H9 (cell line): ENCODE data around the gene ERICH6. TPM values are rescaled to one million over a fixed set of nuclear protein-coding genes. Genes with fewer than 3 reads are reported as not detected.

ENCODE experiments used
- DNase-seq: peaks from one replicate; pipeline ENCODE4 v3.0.0-alpha.2; 2017
- H2AFZ ChIP-seq: one replicate; pipeline ENCODE4 v1.6.1; 2013; ENCODE audit warnings: mild to moderate bottlenecking, low read length, control low read depth, moderate library complexity
- H2AK5ac ChIP-seq: 2 replicates; pipeline ENCODE4 v1.6.1; 2013; ENCODE audit warnings: low read length, control low read depth, mixed read lengths; ENCODE audit not compliant: insufficient read length
- H2BK120ac ChIP-seq: one replicate; pipeline ENCODE4 v1.6.1; 2013; ENCODE audit warnings: low read depth, mild to moderate bottlenecking, low read length, control low read depth, inconsistent platforms; ENCODE audit not compliant: poor library complexity, severe bottlenecking
- H2BK12ac ChIP-seq: 2 replicates; pipeline ENCODE4 v1.6.1; 2013; ENCODE audit warnings: low read length, control low read depth, mixed read lengths, low read depth; ENCODE audit not compliant: insufficient read length
- H2BK15ac ChIP-seq: 2 replicates; pipeline ENCODE4 v1.6.1; 2013; ENCODE audit warnings: low read depth, low read length, control low read depth
- H2BK20ac ChIP-seq: one replicate; pipeline ENCODE4 v1.6.1; 2013; ENCODE audit warnings: low read depth, mild to moderate bottlenecking, low read length, control low read depth, inconsistent platforms; ENCODE audit not compliant: poor library complexity, severe bottlenecking
- H2BK5ac ChIP-seq: 2 replicates; pipeline ENCODE4 v1.6.1; 2013; ENCODE audit warnings: low read length, control low read depth, mixed read lengths; ENCODE audit not compliant: insufficient read length
- H3K14ac ChIP-seq: 2 replicates; pipeline ENCODE4 v1.6.1; 2013; ENCODE audit warnings: low read length, control low read depth; ENCODE audit not compliant: insufficient read depth
- H3K18ac ChIP-seq: 2 replicates; pipeline ENCODE4 v1.6.1; 2013; ENCODE audit warnings: low read depth, mild to moderate bottlenecking, mixed read lengths, low read length, control low read depth; ENCODE audit not compliant: insufficient read length
- H3K23ac ChIP-seq: 2 replicates; pipeline ENCODE4 v1.6.1; 2013; ENCODE audit warnings: low read length, control low read depth, mixed read lengths, low read depth; ENCODE audit not compliant: insufficient read length
- H3K23me2 ChIP-seq: 2 replicates; pipeline ENCODE4 v1.6.1; 2013; ENCODE audit warnings: low read depth, mild to moderate bottlenecking, mixed read lengths, low read length, control low read depth; ENCODE audit not compliant: insufficient read length, poor library complexity, severe bottlenecking
- H3K27ac ChIP-seq: 2 replicates; pipeline ENCODE4 v1.5.1; 2013; ENCODE audit warnings: low read length, control low read depth, mixed read lengths, low read depth; ENCODE audit not compliant: insufficient read length
- H3K27me3 ChIP-seq: 2 replicates; pipeline ENCODE4 v1.6.1; 2013; ENCODE audit warnings: low read length, control low read depth, inconsistent platforms; ENCODE audit not compliant: insufficient read depth
- H3K4ac ChIP-seq: 2 replicates; pipeline ENCODE4 v1.6.1; 2013; ENCODE audit warnings: low read depth, mild to moderate bottlenecking, control low read depth, inconsistent platforms, low read length, moderate library complexity
- H3K4me1 ChIP-seq: 2 replicates; pipeline ENCODE4 v1.6.1; 2013; ENCODE audit warnings: low read length, control low read depth, inconsistent platforms; ENCODE audit not compliant: insufficient read depth
- H3K4me2 ChIP-seq: 2 replicates; pipeline ENCODE4 v1.6.1; 2013; ENCODE audit warnings: low read length, control low read depth, mixed read lengths; ENCODE audit not compliant: insufficient read length, insufficient read depth
- H3K56ac ChIP-seq: 2 replicates; pipeline ENCODE4 v1.6.1; 2013; ENCODE audit warnings: low read depth, mild to moderate bottlenecking, mixed read lengths, low read length, control low read depth; ENCODE audit not compliant: insufficient read length
- H3K79me1 ChIP-seq: 2 replicates; pipeline ENCODE4 v1.6.1; 2013; ENCODE audit warnings: low read depth, mild to moderate bottlenecking, moderate library complexity, low read length, control low read depth, inconsistent platforms; ENCODE audit not compliant: insufficient read depth, poor library complexity, severe bottlenecking
- H3K79me2 ChIP-seq: 2 replicates; pipeline ENCODE4 v1.6.1; 2013; ENCODE audit warnings: low read length, control low read depth, inconsistent platforms; ENCODE audit not compliant: insufficient read depth
- H3K9ac ChIP-seq: 2 replicates; pipeline ENCODE4 v1.6.1; 2013; ENCODE audit warnings: low read length, control low read depth, mixed read lengths; ENCODE audit not compliant: insufficient read length; ENCODE audit errors: extremely low read depth
- H3K9me3 ChIP-seq: one replicate; pipeline ENCODE4 v1.6.1; 2013; ENCODE audit warnings: low read depth, low read length, inconsistent platforms; ENCODE audit not compliant: control insufficient read depth
- H3T11ph ChIP-seq: one replicate; pipeline ENCODE4 v1.6.1; 2013; ENCODE audit warnings: mild to moderate bottlenecking, low read length, control low read depth, inconsistent platforms
- H4K20me1 ChIP-seq: one replicate; pipeline ENCODE4 v1.6.1; 2013; ENCODE audit not compliant: control insufficient read depth, insufficient read length, insufficient read depth
- H4K5ac ChIP-seq: 2 replicates; pipeline ENCODE4 v1.6.1; 2013; ENCODE audit warnings: low read depth, mild to moderate bottlenecking, mixed read lengths, low read length, control low read depth; ENCODE audit not compliant: insufficient read length
- H4K8ac ChIP-seq: replicated peaks from 2 replicates; pipeline ENCODE4 v1.6.1; 2013; ENCODE audit warnings: low read length, control low read depth, mixed read lengths, low read depth; ENCODE audit not compliant: insufficient read length
- H4K91ac ChIP-seq: 2 replicates; pipeline ENCODE4 v1.6.1; 2013; ENCODE audit warnings: low read depth, mild to moderate bottlenecking, moderate library complexity, mixed read lengths, low read length, control low read depth; ENCODE audit not compliant: insufficient read length
- H3K27ac Mint-ChIP-seq, 3 experiments: 2 replicates in 2 of 3; 3 replicates in 1 of 3; pipeline ENCODE4 v1.8.0; 2020 to 2021; ENCODE audit warnings: mixed read lengths in 3 of 3, mild to moderate bottlenecking in 1 of 3, moderate library complexity in 1 of 3
- H3K27me3 Mint-ChIP-seq: 2 replicates; pipeline ENCODE4 v1.8.0; 2021; ENCODE audit warnings: low read depth, mild to moderate bottlenecking, moderate library complexity, mixed read lengths
- H3K36me3 Mint-ChIP-seq, 3 experiments: 2 replicates in 2 of 3; 3 replicates in 1 of 3; pipeline ENCODE4 v1.8.0; 2020 to 2021; ENCODE audit warnings: low read depth in 3 of 3, mixed read lengths in 3 of 3; ENCODE audit not compliant: insufficient read depth in 1 of 3
- H3K4me1 Mint-ChIP-seq, 2 experiments: 2 replicates each; pipeline ENCODE4 v1.8.0; 2020; ENCODE audit warnings: mixed read lengths in 2 of 2
- H3K4me3 Mint-ChIP-seq, 2 experiments: 2 replicates in 1 of 2; 3 replicates in 1 of 2; pipeline ENCODE4 v1.8.0; 2020 to 2021; ENCODE audit warnings: mild to moderate bottlenecking in 2 of 2, mixed read lengths in 2 of 2, moderate library complexity in 1 of 2
- H3K9me3 Mint-ChIP-seq, 2 experiments: 2 replicates in 1 of 2; 3 replicates in 1 of 2; pipeline ENCODE4 v1.8.0; 2020; ENCODE audit warnings: mild to moderate bottlenecking in 2 of 2, mixed read lengths in 2 of 2, moderate library complexity in 1 of 2
- WGBS: extraction: QIAGEN DNeasy Blood & Tissue Kit; methylation state at CpG from one replicate; pipeline ENCODE4 v1.1.7; 2013; ENCODE audit warnings: missing lambda C conversion rate, low lambda C conversion rate, mixed read lengths; ENCODE audit not compliant: insufficient read length; ENCODE audit errors: extremely low coverage; 5-methylcytosine and 5-hydroxymethylcytosine counted together
- total RNA-seq: library from RNA; stranded (reverse); gene quantifications from 2 replicates; pipeline ENCODE4 v1.2.1, GENCODE V29; 2021
- TF ChIP-seq, protein P1 (sequence below): fragments of 200-600 bp; sonication (generic); conservative IDR thresholded peaks from 3 replicates; pipeline ENCODE4 v1.8.0; 2021; ENCODE audit warnings: antibody characterized with exemption, mild to moderate bottlenecking

ERICH6 gene
- total RNA-seq, 1 experiment from 2014 or later = not detected

DNA sequence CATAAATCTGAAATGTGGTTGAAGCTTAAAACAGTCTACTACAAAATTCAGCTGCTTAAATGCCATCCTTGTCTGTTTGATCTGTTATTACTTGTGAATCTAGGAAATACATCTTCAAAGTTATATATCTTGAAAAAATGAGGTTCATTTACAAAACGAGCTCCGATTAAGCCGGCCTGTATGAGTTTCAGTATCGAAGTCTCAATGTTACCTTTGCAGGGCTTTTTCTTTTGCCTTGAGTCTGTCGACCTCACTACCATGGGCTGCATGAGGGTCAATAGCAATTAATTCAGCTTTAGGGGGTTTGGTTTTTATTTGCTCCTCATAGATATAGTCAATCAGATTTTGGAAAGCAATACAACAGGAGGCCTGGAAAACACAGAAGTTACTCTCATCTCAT lies 23.2 kb downstream of the ERICH6 start:
- H2BK12ac ChIP-seq = no peak overlapping the region
- H3K56ac ChIP-seq = no peak overlapping the region
- no peak overlapping the region for H3K27ac ChIP-seq
- Mint-ChIP-seq H3K27ac (no peak overlapping the region), H3K9me3 (peaks cover 10 to 12% of the 10 kb centered on the region in 2 experiments), H3K36me3 (peaks cover 2 to 10% (median 8%) of the 10 kb centered on the region in 3 experiments; a peak in 5 of 7 replicates), H3K27me3 (peaks cover under 1% of the 10 kb centered on the region), H3K4me3 (no peak overlapping the region), H3K4me1 (no peaks in the 10 kb centered on the region)
- no peaks in the 10 kb centered on the region for H3K23me2 ChIP-seq
- no peak overlapping the region for H2AK5ac ChIP-seq
- H4K91ac ChIP-seq = no peak overlapping the region
- no peaks in the 10 kb centered on the region; the same call in 1 of the 2 replicates for H3K79me2 ChIP-seq
- H3K79me1 ChIP-seq = no peaks in the 10 kb centered on the region
- H3K14ac ChIP-seq = no peak overlapping the region
- no peak overlapping the region for H2AFZ ChIP-seq
- H3K9me3 ChIP-seq = no peaks in the 10 kb centered on the region
- no CpG with 5 or more reads among the region's 5 CpGs for WGBS
- no peak overlapping the region for H3K18ac ChIP-seq
- H3K4me2 ChIP-seq = no peak overlapping the region
- H3K27me3 ChIP-seq = no peaks in the 10 kb centered on the region
- H2BK120ac ChIP-seq = no peak overlapping the region
- H3T11ph ChIP-seq = no peak overlapping the region
- H2BK5ac ChIP-seq = no peak overlapping the region
- TF ChIP-seq, protein P1, sequence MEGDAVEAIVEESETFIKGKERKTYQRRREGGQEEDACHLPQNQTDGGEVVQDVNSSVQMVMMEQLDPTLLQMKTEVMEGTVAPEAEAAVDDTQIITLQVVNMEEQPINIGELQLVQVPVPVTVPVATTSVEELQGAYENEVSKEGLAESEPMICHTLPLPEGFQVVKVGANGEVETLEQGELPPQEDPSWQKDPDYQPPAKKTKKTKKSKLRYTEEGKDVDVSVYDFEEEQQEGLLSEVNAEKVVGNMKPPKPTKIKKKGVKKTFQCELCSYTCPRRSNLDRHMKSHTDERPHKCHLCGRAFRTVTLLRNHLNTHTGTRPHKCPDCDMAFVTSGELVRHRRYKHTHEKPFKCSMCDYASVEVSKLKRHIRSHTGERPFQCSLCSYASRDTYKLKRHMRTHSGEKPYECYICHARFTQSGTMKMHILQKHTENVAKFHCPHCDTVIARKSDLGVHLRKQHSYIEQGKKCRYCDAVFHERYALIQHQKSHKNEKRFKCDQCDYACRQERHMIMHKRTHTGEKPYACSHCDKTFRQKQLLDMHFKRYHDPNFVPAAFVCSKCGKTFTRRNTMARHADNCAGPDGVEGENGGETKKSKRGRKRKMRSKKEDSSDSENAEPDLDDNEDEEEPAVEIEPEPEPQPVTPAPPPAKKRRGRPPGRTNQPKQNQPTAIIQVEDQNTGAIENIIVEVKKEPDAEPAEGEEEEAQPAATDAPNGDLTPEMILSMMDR = no peak
- H3K4me1 ChIP-seq = no peaks in the 10 kb centered on the region
- no peak for DNase-seq
- no peak overlapping the region for H4K8ac ChIP-seq
- H3K4ac ChIP-seq = no peak overlapping the region
- H4K5ac ChIP-seq = no peak overlapping the region
- H2BK15ac ChIP-seq = no peak overlapping the region
- H3K9ac ChIP-seq = no peak overlapping the region
- H3K23ac ChIP-seq = no peak overlapping the region
- no peak overlapping the region for H2BK20ac ChIP-seq
- no peaks in the 10 kb centered on the region for H4K20me1 ChIP-seq
